Mesendoderm (in vitro differentiated cells): ENCODE measurements around the gene ABCA6. TPM values are rescaled to one million over a fixed set of nuclear protein-coding genes. Genes with fewer than 3 reads are reported as not detected.

Experiments used
- DNase-seq: peaks from one replicate; pipeline ENCODE4 v3.0.0; 2013
- H2AK5ac ChIP-seq: 2 replicates; pipeline ENCODE4 v1.6.1; 2013; ENCODE audit warnings: low read length, inconsistent platforms
- H2BK120ac ChIP-seq: 2 replicates; pipeline ENCODE4 v1.6.1; 2013; ENCODE audit warnings: low read depth, mild to moderate bottlenecking, low read length, moderate library complexity, mixed read lengths
- H2BK15ac ChIP-seq: replicated peaks from 2 replicates; pipeline ENCODE4 v1.6.1; 2013; ENCODE audit warnings: low read depth, mild to moderate bottlenecking, moderate library complexity
- H2BK5ac ChIP-seq: 2 replicates; pipeline ENCODE4 v1.6.1; 2013; ENCODE audit warnings: low read length, inconsistent platforms
- H3K18ac ChIP-seq: 2 replicates; pipeline ENCODE4 v1.6.1; 2013; ENCODE audit warnings: mild to moderate bottlenecking, low read length, mixed read lengths
- H3K23ac ChIP-seq: one replicate; pipeline ENCODE4 v1.6.1; 2013; ENCODE audit warnings: low read length
- H3K27ac ChIP-seq: 2 replicates; pipeline ENCODE4 v1.5.1; 2013; ENCODE audit warnings: low read depth, mild to moderate bottlenecking, inconsistent platforms, low read length, moderate library complexity
- H3K27me3 ChIP-seq: 2 replicates; pipeline ENCODE4 v1.6.1; 2013; ENCODE audit warnings: low read length, control low read depth, mild to moderate bottlenecking, inconsistent platforms; ENCODE audit not compliant: insufficient read depth, poor library complexity
- H3K36me3 ChIP-seq: 2 replicates; pipeline ENCODE4 v1.6.1; 2013; ENCODE audit warnings: low read length, inconsistent platforms; ENCODE audit not compliant: control insufficient read depth, insufficient read depth
- H3K4ac ChIP-seq: one replicate; pipeline ENCODE4 v1.6.1; 2013; ENCODE audit warnings: low read depth, mild to moderate bottlenecking, low read length, moderate library complexity
- H3K4me1 ChIP-seq: 2 replicates; pipeline ENCODE4 v1.6.1; 2013; ENCODE audit warnings: low read depth, low read length, inconsistent platforms; ENCODE audit not compliant: control insufficient read depth
- H3K4me2 ChIP-seq: 2 replicates; pipeline ENCODE4 v1.6.1; 2013; ENCODE audit warnings: low read length
- H3K4me3 ChIP-seq: 2 replicates; pipeline ENCODE4 v1.5.1; 2013; ENCODE audit warnings: mild to moderate bottlenecking, low read length
- H3K56ac ChIP-seq: one replicate; pipeline ENCODE4 v1.6.1; 2013; ENCODE audit warnings: low read length
- H3K79me1 ChIP-seq: 2 replicates; pipeline ENCODE4 v1.6.1; 2013; ENCODE audit warnings: low read length, inconsistent platforms
- H3K79me2 ChIP-seq: 2 replicates; pipeline ENCODE4 v1.6.1; 2013; ENCODE audit warnings: mild to moderate bottlenecking, low read length; ENCODE audit not compliant: control insufficient read depth, insufficient read depth
- H3K9ac ChIP-seq: 2 replicates; pipeline ENCODE4 v1.6.1; 2013; ENCODE audit warnings: low read length, inconsistent platforms
- H4K5ac ChIP-seq: one replicate; pipeline ENCODE4 v1.6.1; 2013; ENCODE audit warnings: low read length
- H4K8ac ChIP-seq: one replicate; pipeline ENCODE4 v1.6.1; 2013; ENCODE audit warnings: low read depth, mild to moderate bottlenecking, control low read depth, low read length, moderate library complexity
- WGBS: extraction: QIAGEN DNeasy Blood & Tissue Kit; methylation state at CpG from one replicate; pipeline ENCODE4 v1.1.7; 2013; ENCODE audit warnings: low lambda C conversion rate, missing lambda C conversion rate; ENCODE audit not compliant: insufficient coverage; ENCODE audit errors: extremely low coverage; 5-methylcytosine and 5-hydroxymethylcytosine counted together
- small RNA-seq: library from polyadenylated mRNA; stranded (forward); fragments of <200 nt; extraction: miRNeasy Mini kit (QIAGEN cat#:217004); gene quantifications from one replicate; pipeline ENCODE3, GENCODE V24; 2013; ENCODE audit not compliant: insufficient read depth

The ABCA6 gene

GRCh38 chr17:69042308-69042707 lies 99.4 kb downstream of the ABCA6 start:
- Histone ChIP-seq H2AK5ac (no peak overlapping the region), H2BK5ac (no peak overlapping the region), H4K5ac (no peak overlapping the region), H3K79me1 (no peaks in the 10 kb centered on the region), H3K18ac (no peak overlapping the region), H3K4me3 (no peak overlapping the region), H2BK120ac (no peak overlapping the region), H3K4ac (no peak overlapping the region), H3K9ac (no peak overlapping the region), H3K23ac (no peak overlapping the region), H2BK15ac (no peak overlapping the region), H4K8ac (no peak overlapping the region), H3K27ac (no peak overlapping the region), H3K27me3 (no peaks in the 10 kb centered on the region), H3K4me1 (no peaks in the 10 kb centered on the region), H3K56ac (no peak overlapping the region), H3K4me2 (no peak overlapping the region), H3K79me2 (no peaks in the 10 kb centered on the region), H3K36me3 (no peaks in the 10 kb centered on the region)
- WGBS = no CpG with 5 or more reads among the region's 5 CpGs
- no peak for DNase-seq

GRCh38 chr17:69031839-69032238 lies 109.9 kb downstream of the ABCA6 start:
- Histone ChIP-seq H3K4me2 (no peak overlapping the region), H3K23ac (no peak overlapping the region), H3K56ac (no peak overlapping the region), H2BK120ac (no peak overlapping the region), H3K4me3 (no peak overlapping the region), H3K79me2 (no peaks in the 10 kb centered on the region), H3K9ac (no peak overlapping the region), H3K4me1 (no peaks in the 10 kb centered on the region), H3K36me3 (no peaks in the 10 kb centered on the region), H2BK5ac (no peak overlapping the region), H3K4ac (no peak overlapping the region), H3K79me1 (no peaks in the 10 kb centered on the region), H4K8ac (no peak overlapping the region), H4K5ac (no peak overlapping the region), H3K27ac (no peak overlapping the region), H2AK5ac (no peak overlapping the region), H2BK15ac (no peak overlapping the region), H3K18ac (no peak overlapping the region), H3K27me3 (no peaks in the 10 kb centered on the region)
- no CpG with 5 or more reads among the region's 3 CpGs for WGBS
- DNase-seq = no peak

- no CpG with 5 or more reads among the region's 1 CpG for WGBS
- Histone ChIP-seq H3K56ac (no peak overlapping the region), H2BK5ac (no peak overlapping the region), H2BK120ac (no peak overlapping the region), H3K4me2 (no peak overlapping the region), H3K18ac (no peak overlapping the region), H3K27me3 (no peaks in the 10 kb centered on the region), H3K23ac (no peak overlapping the region), H3K79me2 (no peaks in the 10 kb centered on the region), H3K4ac (no peak overlapping the region), H3K27ac (no peak overlapping the region), H3K9ac (no peak overlapping the region), H3K36me3 (no peaks in the 10 kb centered on the region), H3K79me1 (no peaks in the 10 kb centered on the region), H4K8ac (no peak overlapping the region), H3K4me1 (no peaks in the 10 kb centered on the region), H3K4me3 (no peak overlapping the region), H2AK5ac (no peak overlapping the region), H4K5ac (no peak overlapping the region), H2BK15ac (no peak overlapping the region)
- DNase-seq = peak; percentile 33
These were observed 111.5 kb downstream of the ABCA6 start for GRCh38 chr17:69030169-69030568.

Small RNA genes within 50 kb of the gene (small RNA-seq; reads per million reads assigned to genes)
- gene MIR4524B = not detected
